B cell (primary cell): ENCODE data around the gene PPP1R7. TPM values are rescaled to one million over a fixed set of nuclear protein-coding genes. Genes with fewer than 3 reads are reported as not detected.
"Not testable (repeated sequence)": the region's sequence is repeated elsewhere in the genome, so short reads cannot be mapped to it uniquely, and the experiment has no call there.

Experiments used
- ATAC-seq: fragments of 200-7000 bp; cut with Tn5 transposase; one replicate; pipeline ENCODE4 v1.10.0; 2021; ENCODE audit warnings: low read depth, mild to moderate bottlenecking, moderate number of reproducible peaks, moderate library complexity
- CTCF ChIA-PET: fragments of 350-600 bp; sonication (Branson Sonifier 250); formaldehyde crosslinking; loops from one replicate; lab custom pipeline; 2021; ENCODE audit warnings: antibody characterized with exemption, inconsistent platforms; lab: Charles Lee
- POLR2A ChIA-PET: fragments of 350-600 bp; sonication (Branson Sonifier 250); formaldehyde crosslinking; loops from one replicate; lab custom pipeline; 2021; ENCODE audit warnings: antibody characterized with exemption; lab: Charles Lee
- DNase-seq: peaks from one replicate; pipeline ENCODE4 v3.0.0; 2013
- H2AFZ ChIP-seq: 2 replicates; pipeline ENCODE4 v1.6.1; 2012; ENCODE audit warnings: mild to moderate bottlenecking, low read depth, low read length; ENCODE audit not compliant: insufficient read depth, poor library complexity, severe bottlenecking
- H3K27ac ChIP-seq, 2 donors: 1 replicate in 1 of 2; 2 replicates in 1 of 2; pipeline ENCODE4 v1.5.1; 2012 to 2013; ENCODE audit warnings: low read length in 2 of 2, mild to moderate bottlenecking in 2 of 2, moderate library complexity in 1 of 2
- H3K27me3 ChIP-seq, 4 experiments: fragments of 200-600 bp in 1 of 4; sonication (generic) in 1 of 4; replicated peaks in 1 of 4; 1 replicate in 2 of 4; 2 replicates in 2 of 4; pipeline versions ENCODE4 v1.6.1 to v1.7.0; 2013 to 2016; ENCODE audit warnings: low read length in 3 of 4, mild to moderate bottlenecking in 2 of 4, mixed read lengths in 1 of 4, moderate library complexity in 1 of 4; ENCODE audit not compliant: insufficient read depth in 4 of 4, control insufficient read depth in 3 of 4; ENCODE audit errors: control extremely low read depth in 1 of 4
- H3K36me3 ChIP-seq, 2 experiments: replicated peaks in 1 of 2; 1 replicate in 1 of 2; 2 replicates in 1 of 2; pipeline versions ENCODE4 v1.6.1 to v1.7.1; 2013; ENCODE audit warnings: low read length in 1 of 2; ENCODE audit not compliant: insufficient read depth in 2 of 2, control insufficient read depth in 1 of 2; ENCODE audit errors: control extremely low read depth in 1 of 2, extremely low read depth in 1 of 2
- H3K4me1 ChIP-seq, 2 donors: fragments of 200-600 bp in 1 of 2; sonication (generic) in 1 of 2; 1 replicate in 1 of 2; 2 replicates in 1 of 2; pipeline versions ENCODE4 v1.5.1 to v1.6.1; 2013 to 2017; ENCODE audit warnings: low read length in 2 of 2; ENCODE audit not compliant: control insufficient read depth in 2 of 2, insufficient read depth in 2 of 2
- H3K4me2 ChIP-seq: replicated peaks from 2 replicates; pipeline ENCODE3; 2012; ENCODE audit warnings: mild to moderate bottlenecking, low read depth, low read length; ENCODE audit not compliant: poor library complexity, severe bottlenecking
- H3K4me3 ChIP-seq, 5 experiments: fragments of 200-600 bp in 1 of 5; sonication (generic) in 1 of 5; 1 replicate in 3 of 5; 2 replicates in 2 of 5; pipeline versions ENCODE4 v1.5.1 to v1.7.0; 2011 to 2016; ENCODE audit warnings: low read length in 4 of 5, mild to moderate bottlenecking in 4 of 5, low read depth in 2 of 5, control low read depth in 1 of 5, moderate library complexity in 1 of 5; ENCODE audit not compliant: insufficient read depth in 1 of 5; ENCODE audit errors: control extremely low read depth in 1 of 5, extremely low read depth in 1 of 5
- H3K79me2 ChIP-seq: fragments of 200-600 bp; sonication (generic); one replicate; pipeline ENCODE4 v1.6.0; 2016; ENCODE audit warnings: low read length; ENCODE audit not compliant: control insufficient read depth, insufficient read depth
- H3K9ac ChIP-seq: fragments of 200-600 bp; sonication (generic); 2 replicates; pipeline ENCODE4 v1.6.1; 2017; ENCODE audit warnings: mild to moderate bottlenecking, low read length, moderate library complexity
- H3K9me3 ChIP-seq, 3 donors: one replicate each; pipeline versions ENCODE4 v1.6.1 to v1.7.1; 2013; ENCODE audit warnings: low read length in 2 of 3; ENCODE audit not compliant: control insufficient read depth in 2 of 3, insufficient read depth in 1 of 3; ENCODE audit errors: control extremely low read depth in 1 of 3
- H4K20me1 ChIP-seq: 2 replicates; pipeline ENCODE4 v1.6.0; 2012; ENCODE audit warnings: mild to moderate bottlenecking, low read length; ENCODE audit not compliant: insufficient read depth, control insufficient read depth, poor library complexity, severe bottlenecking
- H3K27ac Mint-ChIP-seq: one replicate; pipeline ENCODE4 v1.8.0; 2021; ENCODE audit warnings: mixed read lengths
- H3K27me3 Mint-ChIP-seq: one replicate; pipeline ENCODE4 v1.8.0; 2021; ENCODE audit warnings: mixed read lengths
- H3K4me1 Mint-ChIP-seq: one replicate; pipeline ENCODE4 v1.8.0; 2021; ENCODE audit warnings: mixed read lengths
- H3K4me3 Mint-ChIP-seq: one replicate; pipeline ENCODE4 v1.8.0; 2021; ENCODE audit warnings: mixed read lengths
- H3K9me3 Mint-ChIP-seq: one replicate; pipeline ENCODE4 v1.8.0; 2022; ENCODE audit warnings: mixed read lengths; ENCODE audit not compliant: insufficient read depth
- CTCF ChIP-seq: fragments of 200-600 bp; IDR thresholded peaks from one replicate; pipeline ENCODE4 v1.8.0; 2022; ENCODE audit warnings: antibody characterized with exemption, mild to moderate bottlenecking
- EZH2 ChIP-seq: IDR thresholded peaks from 2 replicates; pipeline ENCODE4 v1.6.1; 2012; ENCODE audit warnings: borderline replicate concordance, low read depth, mild to moderate bottlenecking, moderate library complexity, low read length; ENCODE audit not compliant: insufficient read depth, poor library complexity, severe bottlenecking
- WGBS: methylation state at CpG from one replicate; pipeline ENCODE4 v1.1.5; 2013; ENCODE audit warnings: missing lambda C conversion rate; ENCODE audit not compliant: insufficient coverage; 5-methylcytosine and 5-hydroxymethylcytosine counted together
- intact Hi-C: fragments of 100-400 bp; cut with micrococcal nuclease; formaldehyde crosslinking; loops from one replicate; pipeline ENCODE4 v1.10.0; 2022
- polyA plus RNA-seq: library from polyadenylated mRNA; depleted of rRNA; stranded (reverse); fragments of >200 nt; gene quantifications from 2 replicates; pipeline ENCODE4 v1.2.3, GENCODE V29; 2012
- total RNA-seq, 2 donors: library from RNA; stranded (reverse); fragments of 120-200 nt in 1 of 2; gene quantifications; 1 replicate in 1 of 2; 2 replicates in 1 of 2; pipeline versions ENCODE4 v1.2.3 to v1.2.4, GENCODE V29; 2013 to 2022

The PPP1R7 gene
- total and polyA plus RNA-seq, 2 donors (not counting 1 experiment from before 2014, with no cell fraction given) = 37.7 to 50.9 TPM

- peak overlapping the region; percentile 97 for H3K27ac Mint-ChIP-seq
- TF ChIP-seq EZH2 (no peak), CTCF (no peak)
- WGBS = 55% methylated on average over 5 of the region's 5 CpGs
- CTCF ChIA-PET = interaction anchor here (5.0 kb wide), 1 partner anchor 48 kb away, joined by 31 read pairs; the partner anchor contains the start of genes PASK and PPP1R7
- H3K4me1 Mint-ChIP-seq = peaks cover 46% of the 10 kb centered on the region
- H3K27me3 Mint-ChIP-seq = no peaks in the 10 kb centered on the region
- no peak for ATAC-seq
- intact Hi-C loops = loop anchor here (2.0 to 10.0 kb wide), 5 partner anchors 24 to 538 kb away; partner anchors contain the start of genes DUSP28, HDLBP, RNPEPL1 and SEPTIN2
- H3K4me1 ChIP-seq = peaks cover 43 to 59% of the 10 kb centered on the region in 2 donors
- peaks cover 0 to 1% (median 0%) of the 10 kb centered on the region in 3 donors for H3K9me3 ChIP-seq
- H3K4me3 ChIP-seq = peak overlapping the region; percentile 73 to 95 (median 93)
- no peak for DNase-seq
- peak overlapping the region; percentile 87 for H2AFZ ChIP-seq
- H3K36me3 ChIP-seq = peaks cover 4 to 29% of the 10 kb centered on the region in 2 experiments
- peak overlapping the region; percentile 88 to 89 for H3K27ac ChIP-seq
- H3K4me3 Mint-ChIP-seq = peak overlapping the region; percentile 98
- H3K79me2 ChIP-seq = peaks cover 44% of the 10 kb centered on the region
- H3K9me3 Mint-ChIP-seq = no peaks in the 10 kb centered on the region
- H3K27me3 ChIP-seq = no peaks in the 10 kb centered on the region
- H3K9ac ChIP-seq = peak overlapping the region; percentile 89
- H4K20me1 ChIP-seq = peaks cover 29% of the 10 kb centered on the region
- H3K4me2 ChIP-seq = peak overlapping the region; percentile 73
- POLR2A ChIA-PET = interaction anchor here (0.7 kb wide), 1 partner anchor 64 kb away, joined by 4 read pairs; no protein-coding TSS in a partner anchor
Measured at GRCh38 chr2:241103176-241103595, 47.1 kb upstream of the PPP1R7 start.

- not testable (repeated sequence) for ATAC-seq
Measured at GRCh38 chr2:241104611-241105010, 45.7 kb upstream of the PPP1R7 start.

More at GRCh38 chr2:241104611-241105010, 45.7 kb upstream of the PPP1R7 start:
- H3K27me3 ChIP-seq, H3K4me3 Mint-ChIP-seq, CTCF ChIA-PET, H3K4me3 ChIP-seq, H3K4me2 ChIP-seq, H3K27ac Mint-ChIP-seq, DNase-seq, H2AFZ ChIP-seq, H3K9ac ChIP-seq, H3K27ac ChIP-seq, H3K9me3 Mint-ChIP-seq, H3K9me3 ChIP-seq, H3K27me3 Mint-ChIP-seq: not testable (repeated sequence)
- 100% methylated on average over 3 of the region's 10 CpGs for WGBS
- peaks cover 42 to 59% of the 10 kb centered on the region in 2 donors for H3K4me1 ChIP-seq
- H3K4me1 Mint-ChIP-seq = peaks cover 46% of the 10 kb centered on the region
- intact Hi-C loops = loop anchor here (5.0 to 10.0 kb wide), 3 partner anchors 62 to 540 kb away; partner anchors contain the start of genes DUSP28, HDLBP, RNPEPL1 and SEPTIN2
- H3K36me3 ChIP-seq = peaks cover 0 to 15% of the 10 kb centered on the region in 2 experiments
- peaks cover 15% of the 10 kb centered on the region for H4K20me1 ChIP-seq
- peaks cover 32% of the 10 kb centered on the region for H3K79me2 ChIP-seq
- POLR2A ChIA-PET = interaction anchor here (0.6 to 0.7 kb wide), 2 partner anchors 10 to 53 kb away, joined by 4 to 8 read pairs; no protein-coding TSS in a partner anchor
